ENCODE measurements around the gene PTGFRN.

PTGFRN gene

DNA sequence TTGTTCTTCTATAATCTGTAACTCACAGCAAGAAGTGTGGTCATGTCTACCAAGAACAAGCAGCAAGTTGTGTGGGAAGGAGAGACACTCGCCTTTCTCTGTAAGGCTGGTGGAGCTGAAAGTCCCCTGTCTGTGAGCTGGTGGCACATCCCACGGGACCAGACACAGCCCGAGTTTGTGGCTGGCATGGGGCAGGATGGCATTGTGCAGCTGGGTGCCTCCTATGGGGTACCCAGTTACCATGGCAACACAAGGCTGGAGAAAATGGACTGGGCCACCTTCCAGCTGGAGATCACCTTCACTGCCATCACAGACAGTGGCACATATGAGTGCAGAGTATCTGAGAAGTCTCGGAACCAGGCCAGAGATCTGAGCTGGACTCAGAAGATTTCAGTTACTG, 107.3 kb downstream of the PTGFRN start:
- Histone ChIP-seq H3K36me3 (ENCODE audit: low read length) (no peaks in the 10 kb centered on the region), H3K4me3 (ENCODE audit: insufficient read depth, low read length, poor library complexity, severe bottlenecking) (no peak overlapping the region), H3K27ac (ENCODE audit: low read depth, low read length) (no peak overlapping the region), H3K27me3 (ENCODE audit: low read length) (no peaks in the 10 kb centered on the region; the same call in 1 of the 2 replicates), H3K4me2 (ENCODE audit: low read depth, low read length, poor library complexity, severe bottlenecking) (no peak overlapping the region), H3K79me2 (ENCODE audit: insufficient read depth, low read length) (no peaks in the 10 kb centered on the region), H3F3A (ENCODE audit: insufficient read depth) (no peaks in the 10 kb centered on the region), H3K9ac (ENCODE audit: low read length) (no peak overlapping the region), H3K9me3 (ENCODE audit: insufficient read depth, low read length) (no peaks in the 10 kb centered on the region), H3K9me2 (replicated peaks; ENCODE audit: insufficient read depth, low read length) (no peaks in the 10 kb centered on the region), H2AFZ (ENCODE audit: low read depth, low read length, severe bottlenecking) (no peak overlapping the region), H4K20me1 (ENCODE audit: low read depth, low read length) (no peaks in the 10 kb centered on the region)
- TF ChIP-seq, protein P1, sequence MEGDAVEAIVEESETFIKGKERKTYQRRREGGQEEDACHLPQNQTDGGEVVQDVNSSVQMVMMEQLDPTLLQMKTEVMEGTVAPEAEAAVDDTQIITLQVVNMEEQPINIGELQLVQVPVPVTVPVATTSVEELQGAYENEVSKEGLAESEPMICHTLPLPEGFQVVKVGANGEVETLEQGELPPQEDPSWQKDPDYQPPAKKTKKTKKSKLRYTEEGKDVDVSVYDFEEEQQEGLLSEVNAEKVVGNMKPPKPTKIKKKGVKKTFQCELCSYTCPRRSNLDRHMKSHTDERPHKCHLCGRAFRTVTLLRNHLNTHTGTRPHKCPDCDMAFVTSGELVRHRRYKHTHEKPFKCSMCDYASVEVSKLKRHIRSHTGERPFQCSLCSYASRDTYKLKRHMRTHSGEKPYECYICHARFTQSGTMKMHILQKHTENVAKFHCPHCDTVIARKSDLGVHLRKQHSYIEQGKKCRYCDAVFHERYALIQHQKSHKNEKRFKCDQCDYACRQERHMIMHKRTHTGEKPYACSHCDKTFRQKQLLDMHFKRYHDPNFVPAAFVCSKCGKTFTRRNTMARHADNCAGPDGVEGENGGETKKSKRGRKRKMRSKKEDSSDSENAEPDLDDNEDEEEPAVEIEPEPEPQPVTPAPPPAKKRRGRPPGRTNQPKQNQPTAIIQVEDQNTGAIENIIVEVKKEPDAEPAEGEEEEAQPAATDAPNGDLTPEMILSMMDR (IDR thresholded peaks at IDR 0.05; ENCODE audit: insufficient read depth, low read length, poor library complexity, severe bottlenecking), result no peak
- TF ChIP-seq EZH2phosphoT487 (conservative IDR thresholded peaks at IDR 0.05; ENCODE audit: low read length), result no peak

DNA sequence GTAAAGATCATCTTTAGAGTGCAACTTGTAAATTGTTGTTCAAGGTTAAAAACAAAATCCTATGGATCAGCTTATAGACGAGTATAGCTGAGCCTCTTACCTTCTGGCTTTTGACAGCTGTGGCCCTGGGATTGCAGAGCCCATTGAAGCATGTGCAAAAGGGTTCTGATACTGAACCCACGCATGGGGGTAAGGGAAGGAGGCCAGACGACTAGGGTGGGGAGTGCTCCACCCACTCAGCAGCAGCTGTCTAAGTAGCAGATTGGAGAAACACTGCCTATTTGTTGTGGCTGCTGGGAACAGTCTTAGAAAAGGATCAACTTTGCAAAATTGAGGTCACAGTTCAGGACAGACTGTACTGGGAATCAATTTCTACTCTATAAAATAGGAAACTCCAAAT, 107.9 kb downstream of the PTGFRN start:
- no peaks in the 10 kb centered on the region for H3F3A ChIP-seq (ENCODE audit: insufficient read depth)
- no peak overlapping the region for H2AFZ ChIP-seq (ENCODE audit: low read depth, low read length, severe bottlenecking)

DNA sequence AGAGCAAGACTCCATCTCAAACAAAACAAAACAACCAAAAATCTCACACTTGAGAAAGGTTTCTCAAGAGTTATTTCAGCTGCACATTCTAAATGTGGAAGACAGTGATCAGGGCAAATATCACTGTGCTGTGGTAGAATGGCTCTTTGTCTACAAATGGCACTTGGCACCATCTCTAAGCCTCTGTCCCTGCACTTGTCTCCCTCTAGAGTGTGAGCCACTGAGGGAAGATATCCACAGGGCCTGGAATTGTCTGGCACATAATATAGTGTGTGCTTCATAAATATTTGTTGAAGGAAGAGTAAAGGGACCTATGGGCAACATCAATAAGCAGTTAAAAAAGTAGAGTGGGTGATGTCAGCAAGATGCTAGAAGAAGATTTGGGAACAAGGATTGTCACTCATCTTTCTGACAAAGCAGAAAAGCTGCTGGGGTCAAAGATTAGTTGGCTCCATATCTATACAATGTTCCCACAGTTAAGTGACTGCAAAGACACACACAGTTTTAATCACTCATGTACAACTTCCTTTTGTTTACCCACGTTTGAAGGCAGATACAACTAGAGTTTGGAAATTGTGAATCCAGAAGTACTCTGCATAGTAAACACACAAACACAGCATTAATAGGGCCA, 110.9 kb downstream of the PTGFRN start:
- TF ChIP-seq, protein P1 (IDR thresholded peaks at IDR 0.05; ENCODE audit: insufficient read depth, low read length, poor library complexity, severe bottlenecking), result no peak
- no peak for TF ChIP-seq EZH2phosphoT487 (conservative IDR thresholded peaks at IDR 0.05; ENCODE audit: low read length)
- H3K27ac ChIP-seq (ENCODE audit: low read depth, low read length), result no peak overlapping the region
- H3K9me2 ChIP-seq (replicated peaks; ENCODE audit: insufficient read depth, low read length), result no peaks in the 10 kb centered on the region
- no peaks in the 10 kb centered on the region for H4K20me1 ChIP-seq (ENCODE audit: low read depth, low read length)
- H3F3A ChIP-seq (ENCODE audit: insufficient read depth), result no peaks in the 10 kb centered on the region
- H3K4me3 ChIP-seq (ENCODE audit: insufficient read depth, low read length, poor library complexity, severe bottlenecking), result no peak overlapping the region
- no peak overlapping the region for H2AFZ ChIP-seq (ENCODE audit: low read depth, low read length, severe bottlenecking)
- no peaks in the 10 kb centered on the region for H3K36me3 ChIP-seq (ENCODE audit: low read length)
- no peaks in the 10 kb centered on the region for H3K79me2 ChIP-seq (ENCODE audit: insufficient read depth, low read length)
- H3K9ac ChIP-seq (ENCODE audit: low read length), result no peak overlapping the region
- no peaks in the 10 kb centered on the region; the same call in 1 of the 2 replicates for H3K27me3 ChIP-seq (ENCODE audit: low read length)
- H3K9me3 ChIP-seq (ENCODE audit: insufficient read depth, low read length), result no peaks in the 10 kb centered on the region
- H3K4me2 ChIP-seq (ENCODE audit: low read depth, low read length, poor library complexity, severe bottlenecking), result no peak overlapping the region

More for the DNA sequence above, 107.9 kb downstream of the PTGFRN start:
- no peaks in the 10 kb centered on the region for H3K9me3 ChIP-seq (ENCODE audit: insufficient read depth, low read length)
- no peaks in the 10 kb centered on the region for H3K9me2 ChIP-seq (replicated peaks; ENCODE audit: insufficient read depth, low read length)
- TF ChIP-seq EZH2phosphoT487 (conservative IDR thresholded peaks at IDR 0.05; ENCODE audit: low read length), result no peak
- TF ChIP-seq, protein P1 (IDR thresholded peaks at IDR 0.05; ENCODE audit: insufficient read depth, low read length, poor library complexity, severe bottlenecking), result no peak
- no peak overlapping the region for H3K27ac ChIP-seq (ENCODE audit: low read depth, low read length)
- H3K9ac ChIP-seq (ENCODE audit: low read length), result no peak overlapping the region
- no peaks in the 10 kb centered on the region for H3K36me3 ChIP-seq (ENCODE audit: low read length)
- no peak overlapping the region for H3K4me2 ChIP-seq (ENCODE audit: low read depth, low read length, poor library complexity, severe bottlenecking)
- H4K20me1 ChIP-seq (ENCODE audit: low read depth, low read length), result no peaks in the 10 kb centered on the region
- H3K4me3 ChIP-seq (ENCODE audit: insufficient read depth, low read length, poor library complexity, severe bottlenecking), result no peak overlapping the region
- H3K79me2 ChIP-seq (ENCODE audit: insufficient read depth, low read length), result no peaks in the 10 kb centered on the region
- H3K27me3 ChIP-seq (ENCODE audit: low read length), result no peaks in the 10 kb centered on the region; the same call in 1 of the 2 replicates
